NCI-H146 (cell line): ENCODE measurements around the gene TNFAIP8L3.

Experiments used
- DNase-seq: peaks from one replicate; lab custom pipeline; 2025; lab: John Stamatoyannopoulos, UW

The TNFAIP8L3 gene

DNA sequence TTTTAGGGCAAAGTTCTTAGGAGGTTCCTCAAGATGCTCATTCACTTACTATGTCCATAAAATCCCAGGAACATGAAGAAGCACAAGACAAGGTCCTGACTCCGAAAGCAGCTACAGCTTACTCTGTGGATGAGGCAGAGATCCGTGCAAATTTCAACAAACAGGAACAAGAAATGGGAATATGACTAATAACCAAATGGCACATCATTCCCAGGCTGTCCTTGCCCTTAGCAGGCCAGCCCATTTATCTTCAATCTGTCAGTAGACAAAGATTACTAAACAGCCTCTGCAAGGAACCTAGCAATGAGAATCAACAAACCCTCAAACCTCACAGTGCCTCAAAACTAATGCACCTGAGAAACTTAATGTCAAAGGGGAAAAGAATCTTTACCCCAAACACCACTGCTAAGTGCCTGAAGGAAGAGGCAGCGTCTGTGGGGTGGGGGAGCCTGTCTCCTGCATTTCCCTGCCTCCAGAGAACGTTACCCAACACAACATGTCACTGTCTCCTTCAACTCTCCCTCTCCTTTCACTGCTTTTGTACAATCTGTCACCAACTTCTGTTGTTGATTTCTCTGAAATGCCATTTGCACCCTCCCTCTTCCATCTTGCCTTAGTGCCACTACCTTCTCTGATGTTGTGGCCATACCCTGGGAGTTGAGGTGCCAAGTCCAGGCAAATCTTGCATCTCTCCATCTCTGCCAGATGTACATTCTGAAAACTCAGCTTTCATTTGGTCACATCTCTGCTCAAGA, 4.8 kb downstream of the TNFAIP8L3 start:
- DNase-seq = no peak

DNA sequence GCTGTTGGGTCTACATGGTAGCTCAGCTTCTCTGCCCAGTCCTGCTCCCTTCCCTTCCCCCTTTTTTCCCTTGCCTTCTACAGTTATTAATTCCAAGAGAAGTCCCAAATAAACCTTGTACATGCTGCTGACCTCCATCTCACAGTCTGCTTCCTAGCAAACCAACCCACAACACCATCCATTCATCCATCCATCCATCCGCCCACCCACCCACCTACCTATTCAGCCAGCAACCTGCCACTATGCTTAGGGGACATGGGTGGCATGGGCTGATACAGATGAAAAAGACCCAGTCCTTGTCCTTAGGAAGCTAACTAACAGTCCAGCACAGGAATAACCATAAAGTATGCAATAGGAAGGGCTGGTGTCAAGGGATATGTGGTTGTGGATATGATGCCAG, 5.7 kb downstream of the TNFAIP8L3 start:
- no peak for DNase-seq

DNA sequence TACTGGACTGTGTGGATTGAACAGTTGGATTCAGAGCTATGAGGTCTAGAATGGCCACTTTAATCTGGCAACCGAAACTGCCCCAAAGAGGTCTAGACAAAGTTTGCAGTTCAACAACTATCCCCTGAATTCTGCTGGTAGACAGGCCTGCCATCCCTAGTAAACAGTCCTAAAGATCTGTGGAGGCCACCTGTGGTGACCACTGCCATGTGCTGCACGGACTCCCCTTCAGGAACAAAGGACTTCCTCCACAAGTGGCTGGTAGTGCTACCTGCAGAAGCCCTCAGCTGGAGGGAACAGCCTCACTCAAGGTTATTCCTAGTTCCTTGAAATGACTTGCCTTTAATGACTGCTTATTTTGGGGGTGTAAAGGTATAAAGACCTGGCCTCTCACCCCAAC, 6.1 kb downstream of the TNFAIP8L3 start:
- DNase-seq = peak; percentile 62

DNA sequence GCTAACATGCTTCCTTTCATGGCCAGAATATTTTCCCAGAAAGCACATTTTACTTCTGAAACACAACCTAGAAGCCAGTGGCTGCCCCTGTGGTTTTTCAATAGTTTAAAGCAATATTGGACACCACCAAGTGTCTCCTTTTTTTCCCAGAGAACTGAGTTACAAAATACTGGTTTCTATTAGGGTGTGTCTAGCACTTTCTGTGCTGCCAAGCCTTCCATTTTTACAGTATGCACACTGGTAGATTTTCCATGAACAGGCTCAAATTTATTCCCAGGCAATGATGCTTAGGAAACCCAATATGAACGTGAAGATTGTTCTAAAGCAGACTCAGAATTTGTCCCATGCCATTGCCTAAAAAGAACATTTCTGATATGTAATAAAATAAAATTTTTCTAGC, 7.2 kb downstream of the TNFAIP8L3 start:
- DNase-seq = no peak

DNA sequence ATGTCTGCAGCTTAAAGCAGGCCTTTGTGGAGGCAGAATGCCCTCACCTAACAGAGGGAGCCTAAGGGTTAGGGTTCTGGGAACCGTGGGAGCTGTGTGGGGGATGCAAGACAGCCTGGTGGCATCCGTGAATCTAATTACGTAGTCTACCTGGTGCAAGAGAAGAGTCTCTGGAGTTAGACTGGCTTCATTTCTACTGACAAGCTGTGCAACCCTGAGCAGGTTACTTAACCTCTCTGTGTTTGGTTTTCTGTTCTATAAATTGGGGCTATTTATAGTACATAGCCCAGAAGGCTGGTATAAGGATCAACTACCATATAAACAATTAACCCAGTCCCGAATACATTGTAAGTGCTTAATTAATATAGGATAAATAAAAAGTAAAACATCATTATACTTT, 8.3 kb downstream of the TNFAIP8L3 start:
- no peak for DNase-seq

DNA sequence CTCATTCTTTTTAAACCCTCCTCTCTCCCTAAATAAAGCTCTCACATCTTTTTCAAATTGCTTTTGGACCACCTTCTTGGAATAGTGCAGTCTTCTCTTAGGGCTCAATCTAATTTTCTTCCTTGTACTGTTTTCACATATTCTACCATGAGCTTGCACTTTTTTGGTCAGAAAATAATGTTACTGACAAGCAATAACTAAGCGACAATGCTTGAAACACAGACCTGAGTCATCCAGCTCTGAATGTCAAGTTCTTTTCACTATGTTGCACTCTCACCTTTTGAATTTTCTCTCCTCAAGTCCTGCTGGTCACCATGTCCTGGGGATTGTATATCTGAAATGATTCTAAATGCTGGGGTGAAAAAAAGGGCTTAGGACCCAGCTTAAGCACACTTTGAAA, 8.9 kb downstream of the TNFAIP8L3 start:
- no peak for DNase-seq

DNA sequence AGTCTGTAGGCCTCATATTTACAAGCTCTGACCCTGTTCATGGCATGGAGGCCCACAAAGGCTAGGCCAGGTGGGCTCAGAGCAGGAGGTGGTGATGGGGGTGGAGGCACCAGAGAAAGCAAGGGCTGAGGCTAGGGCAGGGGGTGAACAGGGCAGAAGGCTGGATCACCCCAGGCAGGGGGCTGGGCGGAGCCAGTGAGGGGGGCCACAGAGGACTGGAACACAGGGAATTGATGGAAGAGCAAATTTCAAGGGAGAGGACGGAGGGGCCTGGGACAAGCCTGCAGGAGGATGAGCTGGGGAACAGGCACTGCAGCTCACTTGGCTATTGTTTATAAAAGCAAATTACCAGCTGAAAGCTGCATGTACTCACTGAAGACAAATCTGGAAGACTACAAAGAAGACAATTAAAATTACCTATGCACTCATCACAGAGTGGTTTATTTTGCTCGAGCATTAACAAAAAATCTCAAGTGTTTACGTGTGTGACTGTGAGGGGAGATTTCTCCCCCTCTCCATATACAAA, 11.0 kb downstream of the TNFAIP8L3 start:
- no peak for DNase-seq

DNA sequence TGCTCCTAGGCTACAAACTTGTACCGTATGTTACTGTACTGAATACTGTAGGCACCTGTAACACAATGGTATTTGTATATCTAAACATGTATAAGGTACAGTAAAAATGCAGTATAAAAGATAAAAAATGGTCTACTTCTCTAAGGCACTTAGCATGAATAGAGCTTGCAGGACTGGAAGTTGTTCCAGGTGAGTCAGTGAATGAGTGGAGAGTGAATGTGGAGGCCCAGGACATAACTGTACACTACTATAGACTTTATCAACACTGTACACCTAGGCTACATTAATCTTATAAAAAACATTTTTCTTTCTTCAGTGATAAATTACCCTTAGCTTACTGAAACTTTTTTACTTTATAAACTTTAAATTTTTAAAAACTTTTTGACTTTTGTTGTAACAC, 12.5 kb downstream of the TNFAIP8L3 start:
- DNase-seq = no peak

DNA sequence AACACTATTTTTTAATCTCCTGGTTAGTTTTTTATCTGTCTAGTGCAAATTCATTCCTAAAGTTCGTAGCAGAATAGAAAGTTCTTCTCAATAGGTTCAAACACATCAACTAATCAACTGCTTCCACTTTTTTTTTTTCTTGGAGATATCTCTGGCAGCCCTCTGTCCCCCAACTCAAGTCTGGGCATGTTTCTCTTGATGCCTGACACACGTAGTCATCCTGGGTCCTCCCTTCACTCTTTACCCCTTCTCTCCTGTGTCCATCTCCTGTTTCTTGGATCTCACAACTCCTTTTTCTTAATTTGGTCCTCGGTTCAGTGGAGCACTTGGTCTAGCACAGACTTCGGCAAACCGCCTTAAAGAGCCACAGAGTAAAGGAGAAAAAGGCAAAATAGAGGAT, 14.4 kb downstream of the TNFAIP8L3 start:
- DNase-seq = no peak

DNA sequence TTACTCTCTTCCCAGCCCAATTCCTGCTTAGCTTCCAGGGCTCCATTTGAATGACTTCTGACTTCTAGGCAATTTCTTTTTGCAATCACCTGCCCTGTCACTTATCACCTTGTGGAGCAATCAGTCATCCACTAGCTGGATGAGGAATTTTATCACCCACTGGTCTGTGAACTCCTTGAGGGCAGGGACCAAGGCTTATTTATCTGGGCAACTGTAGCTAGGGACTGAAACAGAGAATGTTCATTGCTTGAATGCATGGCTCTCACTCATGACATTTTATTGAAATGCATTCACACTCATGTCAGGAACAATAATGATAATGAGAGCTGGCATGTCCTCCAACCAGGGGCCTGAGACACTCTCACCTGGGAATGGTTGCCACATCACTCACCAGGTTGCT, 15.5 kb downstream of the TNFAIP8L3 start:
- no peak for DNase-seq

DNA sequence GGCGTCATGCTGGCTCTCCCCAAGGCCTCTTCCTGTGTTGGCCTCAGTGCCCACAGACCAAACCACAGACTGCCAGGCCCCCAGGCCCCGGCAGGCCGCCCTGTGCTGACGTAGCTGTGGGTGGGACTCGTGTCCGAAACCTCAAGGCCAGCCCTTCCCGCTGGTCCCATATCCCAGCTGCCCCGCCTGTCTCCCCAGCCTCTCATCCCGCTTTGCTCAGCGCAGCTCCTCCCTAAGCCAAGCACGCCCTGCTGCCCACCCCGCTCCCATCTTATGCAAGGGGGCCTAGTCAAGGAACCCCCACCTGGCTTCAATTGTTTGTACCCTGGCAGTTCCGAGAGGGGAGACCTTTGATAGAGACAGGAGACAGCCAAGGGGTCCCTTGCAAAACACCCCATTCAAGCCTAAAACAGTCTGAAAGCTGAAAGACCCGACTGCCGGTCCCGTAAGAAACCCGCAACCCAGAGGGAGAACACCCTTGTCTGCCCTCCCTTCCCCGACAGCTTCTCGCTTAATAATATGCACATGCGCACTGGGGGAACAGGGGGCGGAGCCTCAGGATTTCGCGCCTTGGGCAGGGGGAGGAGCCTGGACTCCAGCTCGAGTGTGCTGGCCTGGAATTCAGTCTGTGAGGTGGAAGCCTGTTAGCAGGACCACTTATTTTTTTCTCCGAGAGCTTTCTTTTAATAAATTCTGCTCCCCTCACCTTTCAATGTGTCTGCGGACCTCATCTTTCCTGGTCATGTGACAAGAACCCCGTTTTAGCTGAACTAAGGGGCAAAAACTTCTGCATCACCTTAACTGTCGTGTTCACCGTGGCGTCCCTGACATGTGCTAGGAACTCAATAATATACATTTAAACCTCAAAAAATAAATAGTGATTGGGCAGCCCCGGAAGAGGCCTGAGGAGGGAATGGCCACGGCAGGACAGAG, 17.2 kb downstream of the TNFAIP8L3 start:
- DNase-seq = no peak

DNA sequence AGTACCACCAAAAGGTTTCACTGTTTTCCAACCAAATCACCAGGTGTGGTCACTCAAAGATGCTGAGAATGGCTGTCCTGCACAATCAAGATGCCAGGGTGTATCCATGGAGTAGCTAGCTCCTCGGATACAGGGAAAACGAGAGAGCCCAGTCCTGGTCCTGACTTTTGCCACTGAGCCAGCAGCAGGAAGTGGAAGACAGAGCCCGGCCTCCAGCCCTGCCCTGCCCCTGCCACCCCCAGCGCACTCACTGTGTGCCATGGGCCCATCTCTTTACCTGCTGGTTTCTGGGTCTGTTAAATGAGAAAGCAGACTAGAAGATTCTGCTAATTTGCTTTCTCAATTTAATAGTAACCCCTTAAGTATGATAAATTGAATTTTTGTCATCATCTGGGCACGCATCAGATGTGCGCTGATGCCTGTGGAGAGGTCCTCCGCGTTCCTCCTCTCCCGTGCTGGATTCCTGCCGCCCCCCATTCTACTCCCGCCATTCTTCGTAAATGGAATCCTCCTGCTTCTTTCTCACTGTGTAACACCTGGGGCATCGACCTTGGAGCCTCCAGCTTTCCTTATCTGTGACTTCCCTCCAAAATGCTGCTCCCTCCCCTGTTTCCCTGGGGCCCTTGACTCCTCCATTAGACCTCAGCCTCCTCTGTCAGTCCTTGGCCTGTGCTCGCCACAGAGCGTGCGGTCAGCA, 18.0 kb downstream of the TNFAIP8L3 start:
- no peak for DNase-seq

DNA sequence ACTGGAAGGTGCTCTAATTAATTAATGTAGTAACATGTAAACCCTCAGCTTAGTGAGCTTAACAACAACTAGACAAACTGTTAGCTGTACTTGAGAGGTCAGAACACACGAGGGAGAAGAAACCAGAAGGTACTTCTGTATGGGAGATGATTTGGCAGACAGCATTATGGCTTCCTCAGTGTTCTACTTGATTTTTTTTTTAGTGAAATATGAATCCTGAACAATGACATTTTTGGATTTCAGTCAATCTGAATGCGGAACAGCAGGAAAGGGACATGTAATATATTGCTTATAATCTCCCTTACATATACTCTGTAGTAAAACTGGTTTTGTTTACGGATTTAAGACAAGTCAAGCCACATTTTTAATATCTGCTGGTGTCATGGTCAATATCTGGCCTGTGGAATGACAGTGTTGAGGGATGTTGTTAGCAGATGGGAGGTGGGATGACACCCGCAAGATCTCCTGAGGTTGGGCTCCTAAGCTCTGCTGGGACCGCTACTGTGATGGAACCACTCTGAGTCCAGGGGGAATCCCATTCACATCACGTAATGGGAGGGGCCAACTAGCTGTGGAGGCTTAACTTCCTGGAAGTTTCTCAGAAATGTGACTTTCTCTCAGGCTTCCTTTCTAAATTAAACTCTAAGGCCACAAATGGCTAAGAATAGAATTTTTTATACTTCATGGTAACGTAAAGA, 18.7 kb downstream of the TNFAIP8L3 start:
- DNase-seq = no peak

DNA sequence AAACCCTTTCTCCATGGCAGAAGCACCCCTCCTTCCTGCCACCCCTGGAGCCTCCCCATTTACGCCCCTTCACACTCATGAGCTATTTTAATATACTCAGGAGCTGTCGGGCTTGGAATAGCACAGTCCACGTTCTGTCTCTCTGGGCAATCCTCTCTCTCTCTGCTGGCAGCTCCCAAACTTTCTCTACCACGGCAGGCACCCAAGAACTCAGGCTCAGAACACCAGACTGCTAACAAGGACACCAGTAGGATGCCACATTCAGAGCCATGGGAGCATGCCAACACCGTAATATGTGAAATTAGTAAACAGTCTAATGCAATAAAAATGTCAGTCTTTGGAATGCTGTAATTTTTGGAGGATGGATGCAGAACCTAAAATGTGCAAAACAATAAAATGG, 19.3 kb downstream of the TNFAIP8L3 start:
- DNase-seq = no peak

DNA sequence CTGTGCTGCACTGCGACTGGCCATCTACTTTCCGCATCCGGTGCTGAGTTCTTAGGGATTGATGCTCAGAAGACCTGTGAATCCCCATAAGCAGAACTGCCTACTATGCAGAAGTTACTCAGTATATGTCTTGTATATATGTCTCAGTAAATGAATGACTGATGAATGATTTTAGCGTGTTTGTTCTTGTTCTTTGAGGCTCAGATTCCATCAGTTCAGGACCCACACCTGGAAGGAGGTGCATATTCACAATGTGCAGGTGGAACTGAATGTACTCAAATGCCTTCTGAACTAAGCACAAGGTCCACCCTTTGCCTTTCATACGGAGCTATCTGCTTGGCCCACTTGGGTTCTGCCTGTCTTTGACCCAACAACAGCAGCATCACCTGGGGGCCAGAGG, 19.8 kb downstream of the TNFAIP8L3 start:
- no peak for DNase-seq

DNA sequence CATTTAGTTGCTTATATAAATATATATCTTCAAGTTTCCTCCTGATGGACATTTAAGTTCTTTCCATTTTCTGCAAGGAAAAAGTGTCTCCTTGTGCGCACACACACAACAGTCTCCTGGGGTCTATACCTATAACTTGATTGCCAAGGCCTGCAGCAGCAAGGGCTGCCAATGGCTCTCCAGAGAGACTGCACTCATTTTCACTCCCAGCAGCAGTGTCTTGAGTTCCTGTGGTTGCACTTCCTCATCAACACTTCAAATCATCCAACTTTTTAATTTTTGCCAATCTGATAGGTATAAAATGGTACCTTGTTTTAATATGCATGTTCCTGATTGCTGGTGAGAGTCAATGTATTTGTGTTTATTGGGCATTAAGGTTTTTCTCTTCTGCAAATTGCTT, 23.1 kb downstream of the TNFAIP8L3 start:
- no peak for DNase-seq

DNA sequence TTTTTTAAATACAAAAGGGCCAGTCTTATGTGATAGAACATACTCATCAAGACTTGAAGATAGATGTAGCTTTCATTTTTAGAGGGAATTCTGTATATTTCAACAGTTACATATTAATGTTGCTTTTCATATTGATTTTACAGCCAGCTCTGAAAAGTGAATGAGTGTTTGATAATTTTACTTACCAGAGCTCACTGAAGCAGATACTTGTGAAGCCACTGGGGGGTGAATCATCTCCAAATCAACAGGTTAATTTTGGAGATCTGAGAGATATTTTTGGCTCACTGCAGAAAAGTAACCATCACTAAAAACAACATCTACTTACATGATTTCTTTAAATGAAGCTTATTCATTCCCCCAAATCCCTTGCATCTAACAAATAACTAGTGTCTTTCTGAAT, 24.7 kb downstream of the TNFAIP8L3 start:
- no peak for DNase-seq

DNA sequence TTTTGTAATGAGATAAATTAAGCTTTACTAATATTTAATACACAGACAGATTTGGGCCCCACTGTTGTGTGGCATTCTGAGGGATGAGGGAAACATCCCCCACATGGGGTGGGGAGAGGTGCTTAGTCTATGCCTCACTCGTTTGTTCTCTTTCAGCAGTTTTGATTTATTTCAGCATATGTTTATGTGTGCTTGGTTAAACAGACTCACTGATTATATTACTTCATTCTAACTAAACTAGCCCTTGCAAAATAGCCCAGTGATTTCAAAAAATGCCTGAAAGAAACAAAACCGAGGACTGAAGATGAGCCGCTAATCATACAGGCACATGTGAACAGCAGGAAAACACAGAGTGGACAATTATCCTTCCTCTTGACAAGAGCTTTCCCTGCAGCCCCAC, 27.2 kb downstream of the TNFAIP8L3 start:
- no peak for DNase-seq

DNA sequence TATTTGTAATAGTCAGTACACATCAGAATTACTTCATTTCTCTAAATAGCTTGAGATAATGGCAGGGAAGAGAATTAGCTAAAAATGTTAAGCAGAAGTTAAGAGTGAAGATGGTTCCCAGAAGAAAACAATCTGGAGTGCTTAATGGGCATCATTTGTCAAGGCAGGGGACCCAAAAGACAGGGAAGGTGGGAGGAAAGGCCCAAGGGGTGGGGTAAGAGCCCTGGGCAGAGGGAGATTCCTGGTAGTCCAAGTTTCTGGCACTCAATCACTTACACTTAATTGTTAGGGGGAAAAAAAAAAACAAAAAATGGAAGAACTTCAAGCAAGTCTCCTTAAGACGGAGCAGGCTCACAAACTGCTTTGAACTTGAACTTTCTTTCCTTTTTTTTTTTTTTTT, 28.9 kb downstream of the TNFAIP8L3 start:
- no peak for DNase-seq

DNA sequence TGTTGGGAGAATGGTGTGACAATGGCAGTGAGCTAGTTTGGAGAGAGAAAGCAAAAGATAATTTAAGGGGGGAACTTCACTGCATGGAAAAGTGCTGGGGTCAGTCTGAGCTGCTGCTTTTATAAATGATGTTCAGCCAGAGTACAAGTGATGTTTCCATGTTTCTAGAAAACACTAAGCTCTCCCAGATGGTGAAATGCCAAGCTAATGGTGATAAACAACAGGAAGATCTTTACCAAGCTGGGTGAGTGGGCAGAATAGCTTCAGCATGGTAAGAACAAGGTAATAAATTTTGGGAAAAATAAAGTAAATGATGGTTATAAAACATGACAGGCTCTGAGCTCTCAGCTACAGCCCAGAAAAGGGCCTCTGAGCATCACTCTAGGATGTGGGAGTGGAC, 29.4 kb downstream of the TNFAIP8L3 start:
- DNase-seq = no peak

DNA sequence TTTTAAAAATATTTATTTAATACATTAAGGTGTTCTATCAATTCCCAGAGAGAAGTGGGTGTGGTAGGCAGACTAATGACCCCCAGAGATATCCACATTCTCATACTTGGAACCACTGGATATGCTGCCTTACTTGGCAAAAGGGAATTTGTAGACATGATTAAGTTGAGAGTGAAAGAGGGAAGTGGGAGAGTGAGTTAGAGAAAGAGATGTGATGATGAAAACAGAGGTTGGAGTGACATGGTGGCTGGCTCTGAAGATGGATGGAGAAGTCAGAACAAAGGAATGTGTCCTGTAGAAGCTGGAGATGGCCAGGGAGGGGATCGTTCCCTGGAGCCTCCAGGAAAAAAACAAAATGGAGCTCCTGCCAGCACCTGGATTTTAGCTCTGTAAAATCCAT, 32.0 kb downstream of the TNFAIP8L3 start:
- no peak for DNase-seq
